GM12873 (cell line): ENCODE results near the gene LITAF.

Experiments used
- CTCF ChIP-seq: IDR thresholded peaks from 2 replicates; pipeline ENCODE4 v1.5.1; 2012; ENCODE audit warnings: low read depth, mild to moderate bottlenecking, moderate library complexity, low read length, control low read depth; ENCODE audit not compliant: insufficient read depth; ENCODE audit errors: missing control alignments

The LITAF gene

DNA sequence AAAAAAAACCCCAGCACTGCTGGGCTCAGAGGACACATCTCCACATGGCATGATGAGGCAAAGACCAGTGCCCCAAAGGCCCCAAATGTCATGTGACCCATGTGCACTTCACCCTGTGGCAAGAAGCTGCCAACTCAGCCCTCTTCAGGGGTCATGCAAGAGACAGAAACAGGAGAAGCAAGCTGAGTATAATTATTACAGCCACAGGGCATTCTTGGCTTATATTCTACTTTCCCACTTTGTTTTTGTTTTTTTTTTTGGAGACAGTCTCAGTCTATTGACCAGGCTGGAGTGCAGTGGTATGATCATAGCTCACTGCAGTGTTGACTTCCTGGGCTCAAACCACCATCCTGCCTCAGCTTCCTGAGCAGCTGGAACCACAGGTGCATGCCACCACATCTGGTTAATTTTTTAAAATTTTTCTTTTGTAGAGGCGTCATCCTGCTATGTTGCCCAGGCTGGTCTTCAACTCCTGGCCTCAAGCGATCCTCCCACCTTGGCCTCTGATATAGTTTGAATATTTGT, 32.7 kb upstream of the LITAF start:
- no peak for TF ChIP-seq CTCF

DNA sequence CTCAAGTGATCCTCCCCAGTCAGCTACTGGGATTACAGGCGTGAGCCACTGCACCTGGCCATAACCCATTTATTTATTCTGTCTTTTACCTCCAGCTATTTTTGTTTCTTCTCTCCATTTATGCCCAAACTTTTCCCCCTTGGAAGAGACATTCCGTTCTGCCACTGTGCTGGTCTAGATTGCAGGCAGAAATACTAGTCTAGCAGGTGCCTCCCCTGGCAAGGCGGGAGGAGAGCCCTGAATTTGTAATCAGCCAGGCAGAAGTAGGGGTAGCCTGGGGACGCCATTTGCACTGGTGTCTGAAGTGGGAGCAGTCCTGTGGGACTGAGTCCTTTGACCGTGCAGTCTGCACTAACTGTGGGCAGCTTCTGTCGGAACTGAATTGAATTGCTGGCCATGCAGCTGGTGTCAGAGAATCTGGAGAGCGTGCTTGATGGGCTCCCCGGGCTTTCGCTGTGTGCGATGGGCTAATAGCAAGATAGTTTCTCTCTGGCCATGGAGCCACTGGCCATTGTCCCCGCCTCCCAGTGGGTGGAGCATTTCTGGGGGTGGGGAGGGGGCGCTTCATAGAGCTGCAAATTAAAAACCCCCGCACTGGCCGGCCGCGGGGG, 31.5 kb upstream of the LITAF start:
- no peak for TF ChIP-seq CTCF

- TF ChIP-seq CTCF = no peak
Observed at GRCh38 chr16:11615748-11616447, 29.2 kb upstream of the LITAF start.

DNA sequence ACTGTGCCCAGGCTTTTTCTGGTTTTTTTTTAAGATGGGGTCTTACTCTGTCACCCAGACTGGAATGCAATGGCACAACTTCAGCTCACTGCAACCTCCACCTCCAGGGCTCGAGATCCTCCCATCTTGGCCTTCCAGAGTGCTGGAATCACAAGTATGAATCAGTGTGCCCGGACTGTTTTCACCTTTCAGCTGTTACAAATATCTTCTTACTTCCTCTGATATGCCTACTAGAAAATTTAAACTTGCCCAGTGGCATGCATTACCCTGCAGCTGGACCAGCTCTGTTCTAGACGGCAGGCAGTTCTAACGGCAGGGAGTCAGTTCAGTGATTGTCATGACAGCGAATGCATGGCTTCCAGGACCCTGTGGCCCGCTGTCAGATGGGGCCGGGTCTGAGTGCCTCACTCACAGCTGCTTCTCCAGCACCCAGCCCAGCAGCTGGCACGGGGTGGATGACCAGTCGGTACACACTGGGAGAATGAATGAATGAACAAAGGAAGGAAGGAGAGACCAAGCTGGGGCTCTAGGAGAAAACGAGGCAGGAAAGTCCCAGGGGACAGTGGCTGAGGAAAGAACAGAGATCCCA, 28.0 kb upstream of the LITAF start:
- no peak for TF ChIP-seq CTCF

GRCh38 chr16:11613381-11614303, 26.9 kb upstream of the LITAF start:
- no peak for TF ChIP-seq CTCF

DNA sequence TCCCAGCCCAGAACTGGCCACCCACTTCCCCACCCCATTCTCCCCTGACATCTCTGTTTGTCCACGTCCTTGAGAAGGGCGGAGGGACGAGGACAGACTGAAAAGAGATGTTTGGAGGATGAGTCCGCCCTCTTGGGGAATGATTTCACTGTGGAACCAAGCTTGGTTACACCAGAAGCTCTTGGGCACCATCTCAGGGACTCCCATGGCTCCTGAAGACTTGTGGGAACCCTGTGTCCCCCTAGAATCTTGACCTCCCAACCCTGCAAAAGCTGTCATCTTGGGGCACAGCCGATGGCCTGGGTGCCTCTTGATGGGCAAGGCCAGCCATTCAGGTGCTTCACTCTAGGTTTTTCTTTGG, 25.9 kb upstream of the LITAF start:
- no peak for TF ChIP-seq CTCF
